Hypothalamus (tissue), 51 donors: ENCODE results near the gene FMR1NB.
A peak's percentile ranks its signal among the peaks of the same experiment; 100 is the strongest.

ENCODE experiments used
- DNase-seq, 51 donors: peaks; one replicate each; lab custom pipeline; 2025; lab: John Stamatoyannopoulos, UW

FMR1NB gene, protein sequence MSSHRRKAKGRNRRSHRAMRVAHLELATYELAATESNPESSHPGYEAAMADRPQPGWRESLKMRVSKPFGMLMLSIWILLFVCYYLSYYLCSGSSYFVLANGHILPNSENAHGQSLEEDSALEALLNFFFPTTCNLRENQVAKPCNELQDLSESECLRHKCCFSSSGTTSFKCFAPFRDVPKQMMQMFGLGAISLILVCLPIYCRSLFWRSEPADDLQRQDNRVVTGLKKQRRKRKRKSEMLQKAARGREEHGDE

DNA sequence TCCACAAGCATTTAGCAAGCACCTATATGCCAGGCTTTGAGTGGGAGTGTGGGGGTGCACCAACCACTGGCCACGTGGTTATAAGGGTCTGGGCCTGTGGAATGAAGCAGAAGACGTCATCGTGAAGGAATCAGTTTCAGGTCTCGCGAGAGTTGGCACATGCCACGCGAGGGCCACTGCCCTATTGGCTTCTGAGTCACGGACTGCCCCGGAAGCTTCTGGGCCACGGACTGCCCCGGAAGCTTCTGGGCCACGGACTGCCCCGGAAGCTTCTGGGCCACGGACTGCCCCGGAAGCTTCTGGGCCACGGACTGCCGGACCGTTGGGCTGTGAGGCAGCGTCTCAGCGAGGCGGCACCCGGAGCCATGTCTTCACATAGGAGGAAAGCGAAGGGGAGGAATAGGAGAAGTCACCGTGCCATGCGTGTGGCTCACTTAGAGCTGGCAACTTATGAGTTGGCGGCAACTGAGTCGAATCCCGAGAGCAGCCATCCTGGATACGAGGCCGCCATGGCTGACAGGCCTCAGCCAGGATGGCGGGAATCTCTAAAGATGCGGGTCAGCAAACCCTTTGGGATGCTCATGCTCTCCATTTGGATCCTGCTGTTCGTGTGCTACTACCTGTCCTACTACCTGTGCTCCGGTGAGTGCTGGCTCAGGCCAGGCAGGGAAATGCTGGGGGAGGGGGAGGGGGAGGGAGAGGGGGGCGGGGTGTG, at the start of gene FMR1NB:
FMR1NB (plus strand) TSS at position 300 of the 715 bp plus-strand sequence; CDS start at position 366, 66 bp downstream.
- DNase-seq, result no peak

DNA sequence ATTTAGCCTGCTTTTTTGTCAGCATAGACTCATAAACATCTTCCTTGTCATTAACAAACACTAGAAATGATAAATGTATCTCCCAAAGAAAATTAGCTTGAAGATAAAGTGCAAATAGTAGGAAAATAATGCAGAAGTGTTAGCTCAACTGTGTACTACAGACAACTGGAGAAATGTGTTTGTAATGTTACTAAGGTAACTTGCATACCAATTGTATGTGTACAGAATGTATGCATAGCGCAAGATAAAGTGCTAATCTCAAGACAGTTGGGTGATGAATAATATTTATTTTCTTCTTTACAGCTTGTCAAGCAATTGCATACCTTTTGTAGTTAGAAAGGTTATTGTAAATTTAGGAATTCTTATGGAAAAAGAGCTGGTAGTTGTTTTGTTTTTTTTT, 47.3 kb upstream of the FMR1NB start:
- DNase-seq, result no peak

GRCh38 chrX:147935156-147935758, 45.9 kb upstream of the FMR1NB start:
- no peak for DNase-seq

GRCh38 chrX:147945286-147945685, 35.9 kb upstream of the FMR1NB start:
- no peak for DNase-seq

- DNase-seq, result no peak
Observed at GRCh38 chrX:147948531-147948930, 32.6 kb upstream of the FMR1NB start.

DNA sequence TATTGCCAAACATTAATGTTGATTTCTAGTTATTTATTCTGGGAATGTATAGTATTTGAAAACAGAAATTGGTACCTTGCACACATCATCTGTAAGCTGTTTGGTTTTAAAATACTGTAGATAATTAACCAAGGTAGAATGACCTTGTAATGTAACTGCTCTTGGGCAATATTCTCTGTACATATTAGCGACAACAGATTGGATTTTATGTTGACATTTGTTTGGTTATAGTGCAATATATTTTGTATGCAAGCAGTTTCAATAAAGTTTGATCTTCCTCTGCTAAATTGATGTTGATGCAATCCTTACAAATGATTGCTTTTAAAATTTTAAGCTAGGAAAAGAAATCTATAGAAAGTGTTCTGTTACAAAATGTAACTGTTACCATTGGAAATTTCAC, 30.8 kb upstream of the FMR1NB start:
- DNase-seq, result no peak

DNA sequence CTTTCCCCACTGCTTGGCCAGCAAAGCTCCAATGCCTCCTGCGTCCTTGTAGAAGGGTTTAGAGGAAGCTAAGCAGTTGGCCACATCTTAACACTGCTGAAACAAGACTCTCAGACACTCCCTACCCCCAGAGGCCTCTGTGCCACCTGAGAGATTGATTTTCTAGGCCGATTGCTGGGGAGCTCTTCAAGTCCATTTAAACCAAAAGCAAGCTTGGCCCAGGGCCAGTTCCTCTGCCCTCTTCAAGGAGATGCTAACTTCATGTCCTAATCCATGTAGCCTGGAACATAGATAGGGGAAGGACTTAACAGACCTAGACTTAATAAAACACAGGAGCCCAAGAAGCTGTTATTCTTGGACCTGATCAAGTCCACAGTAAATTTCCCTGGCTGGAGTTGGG, 27.2 kb upstream of the FMR1NB start:
- DNase-seq, result peak in 1 of 51 donors; percentile 0

DNA sequence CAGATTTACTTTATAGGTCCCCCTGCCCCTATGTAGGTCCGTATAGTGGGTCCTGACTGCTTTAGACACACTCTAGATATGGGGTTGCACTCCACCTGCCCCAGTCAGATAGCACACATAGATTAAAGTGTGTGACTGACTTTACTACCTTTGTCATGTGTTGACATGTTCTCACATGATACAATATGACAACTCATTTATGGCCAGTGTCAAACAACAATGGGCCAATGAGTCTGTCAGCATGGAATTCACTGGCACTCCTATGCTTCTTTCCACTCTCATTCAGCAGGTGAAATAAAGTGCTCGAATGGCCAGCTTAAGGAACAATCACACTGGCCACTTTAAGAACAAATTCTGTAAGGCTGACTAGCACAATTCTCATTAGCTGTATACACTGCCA, 23.8 kb upstream of the FMR1NB start:
- DNase-seq, result no peak

GRCh38 chrX:147958291-147958690, 22.8 kb upstream of the FMR1NB start:
- no peak for DNase-seq

DNA sequence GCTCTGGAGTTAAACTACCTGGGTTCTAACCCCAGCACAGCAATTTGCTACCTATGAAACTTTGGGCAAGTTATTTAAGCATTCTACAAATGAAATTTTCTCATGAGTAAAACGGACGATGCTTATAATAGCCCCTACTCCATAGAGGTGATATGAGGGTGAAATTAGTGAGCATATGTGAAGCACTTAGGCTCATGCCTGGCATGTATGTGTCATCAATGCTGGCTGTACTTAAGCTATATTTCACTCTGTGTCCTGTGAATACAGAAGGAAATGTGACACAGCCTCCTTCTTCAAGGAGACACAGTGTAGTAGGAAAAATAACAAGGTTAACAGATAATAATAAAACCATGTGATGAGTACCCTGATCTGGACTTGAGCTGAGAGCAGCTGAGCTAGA, 20.4 kb upstream of the FMR1NB start:
- no peak for DNase-seq

DNA sequence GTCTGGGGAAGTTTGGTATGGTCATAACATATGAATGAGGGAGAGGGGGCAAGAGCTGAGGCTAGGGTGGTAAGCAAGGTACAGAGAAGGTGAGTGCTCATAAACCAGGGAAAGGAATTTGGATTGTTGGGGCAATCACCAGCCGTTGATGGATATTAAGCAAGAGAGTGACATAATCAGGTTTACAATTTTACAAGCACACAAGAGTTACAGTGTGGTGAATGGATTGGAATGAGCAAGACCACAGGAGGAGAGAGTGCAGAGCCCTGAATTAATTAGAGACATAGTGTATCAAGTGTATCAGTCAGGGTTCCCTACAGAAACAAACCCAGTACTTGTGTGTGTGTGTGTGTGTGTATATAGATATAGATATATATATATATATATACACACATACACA, 18.7 kb upstream of the FMR1NB start:
- DNase-seq, result no peak

DNA sequence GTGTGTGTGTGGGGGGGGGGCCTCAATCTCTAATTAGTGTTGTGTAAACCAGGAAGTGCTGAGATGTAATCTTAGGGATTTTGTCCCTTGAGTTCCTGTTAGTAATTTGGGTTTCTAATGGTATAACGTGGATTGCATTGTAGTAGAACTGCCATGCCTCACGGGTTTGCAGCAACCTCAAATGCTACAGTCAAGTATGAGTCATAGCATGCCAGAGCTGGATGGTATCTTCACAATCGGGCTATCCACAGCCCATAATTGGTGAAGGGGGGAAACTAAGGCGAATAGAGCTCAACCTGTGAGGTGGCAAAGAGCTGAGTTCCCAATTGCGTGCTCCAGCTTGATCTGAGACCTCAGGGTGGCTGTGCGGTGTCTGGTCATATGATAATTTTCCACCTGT, 2.2 kb upstream of the FMR1NB start:
- no peak for DNase-seq

- DNase-seq, result no peak
Observed at GRCh38 chrX:148020329-148020728, 39.2 kb downstream of the FMR1NB start.

DNA sequence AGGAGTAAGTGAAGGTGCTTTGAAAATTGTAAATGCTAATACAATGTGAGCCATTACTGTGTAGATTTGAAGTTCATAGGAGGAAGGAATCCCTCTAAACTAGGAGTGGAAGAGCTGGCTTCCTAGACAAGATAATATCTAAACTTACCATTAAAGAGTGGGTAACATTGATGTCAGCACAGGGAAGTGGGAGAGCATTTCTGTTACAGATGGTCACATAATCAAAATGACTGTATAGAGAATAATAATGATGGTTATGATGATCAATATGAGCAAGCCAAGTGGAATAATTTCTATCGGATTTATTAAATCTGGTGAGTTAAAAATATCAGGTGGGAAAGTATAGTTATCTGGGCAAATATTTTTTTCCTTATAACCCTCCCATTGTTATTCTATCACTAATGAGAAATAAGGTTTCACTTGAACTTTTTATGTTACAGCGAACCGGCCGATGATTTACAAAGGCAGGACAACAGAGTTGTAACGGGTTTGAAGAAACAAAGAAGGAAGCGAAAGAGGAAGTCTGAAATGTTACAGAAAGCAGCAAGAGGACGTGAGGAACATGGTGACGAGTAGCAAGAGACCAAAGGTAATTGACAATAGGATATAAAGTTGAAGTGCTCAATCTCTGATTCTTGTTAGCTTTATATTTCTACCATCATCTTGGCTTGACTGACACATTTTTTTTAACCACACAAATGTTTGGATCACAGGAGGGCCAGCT, 43.5 kb downstream of the FMR1NB start:
- DNase-seq, result no peak

GRCh38 chrX:148035380-148035779, 54.2 kb downstream of the FMR1NB start:
- no peak for DNase-seq

- DNase-seq, result no peak
Observed at GRCh38 chrX:148037020-148037419, 55.9 kb downstream of the FMR1NB start.

DNA sequence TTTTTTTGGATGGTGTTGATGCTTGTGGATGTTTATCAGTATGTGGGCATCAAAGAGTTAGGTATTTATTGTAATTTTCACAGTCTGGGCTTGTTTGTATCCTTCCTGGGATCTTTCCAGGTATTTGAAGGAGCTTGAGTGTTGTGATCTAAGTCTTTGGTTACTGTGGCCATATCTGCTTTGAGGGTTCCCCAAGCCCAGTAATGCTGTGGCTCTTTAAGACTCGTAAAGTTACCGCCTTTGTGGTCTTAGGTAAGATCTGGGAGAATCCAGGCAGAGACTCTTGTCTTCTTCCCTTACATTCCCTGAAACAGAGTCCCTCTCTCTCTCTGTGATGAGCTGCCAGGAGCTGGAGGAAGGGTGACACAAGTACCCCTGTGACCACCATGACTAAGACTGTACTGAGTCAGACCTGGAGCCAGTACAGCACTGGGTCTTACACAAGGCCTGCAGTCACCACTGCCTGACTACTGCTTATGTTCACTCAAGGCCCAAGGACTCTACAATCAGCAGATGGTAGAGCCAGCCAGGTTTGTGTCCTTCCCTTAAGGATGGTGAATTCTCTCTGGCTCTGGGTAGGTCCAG, 62.2 kb downstream of the FMR1NB start:
- DNase-seq, result no peak

GRCh38 chrX:148047200-148047599, 66.1 kb downstream of the FMR1NB start:
- DNase-seq, result no peak

DNA sequence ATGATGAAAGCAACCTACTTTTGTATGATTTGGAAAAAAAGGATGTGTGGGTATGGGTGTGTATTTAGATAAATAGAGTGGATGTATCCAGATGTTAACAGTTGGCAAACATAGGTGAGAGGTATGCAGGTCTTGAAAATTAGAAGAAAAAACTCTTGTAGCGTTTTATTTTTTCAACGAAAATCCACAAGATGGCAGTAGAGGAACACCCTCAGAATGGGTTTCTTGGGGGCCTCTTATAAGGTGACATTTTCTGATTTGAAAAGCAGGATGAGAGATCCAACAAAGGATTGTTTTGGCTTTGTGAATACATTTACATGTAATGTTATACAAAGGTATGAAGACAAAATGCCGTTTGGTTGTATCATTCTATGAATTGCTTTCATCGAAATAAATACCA, 68.3 kb downstream of the FMR1NB start:
- peak in 1 of 51 donors; percentile 9 for DNase-seq

DNA sequence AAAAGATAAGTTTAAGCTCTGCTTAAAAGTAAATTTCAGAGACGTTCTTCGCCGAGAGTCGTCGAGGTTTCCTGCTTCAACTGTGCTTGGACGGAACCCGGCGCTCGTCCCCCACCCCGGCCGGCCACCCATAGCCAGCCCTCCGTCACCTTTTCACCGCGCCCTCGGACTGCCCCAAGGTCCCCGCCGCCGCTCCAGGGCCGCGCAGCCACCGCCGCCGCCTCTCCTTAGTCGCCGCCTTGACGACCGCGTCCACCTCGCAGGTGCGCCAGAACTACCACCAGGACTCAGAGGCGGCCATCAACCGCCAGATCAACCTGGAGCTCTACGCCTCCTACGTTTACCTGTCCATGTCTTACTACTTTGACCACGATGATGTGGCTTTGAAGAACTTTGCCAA, 70.8 kb downstream of the FMR1NB start:
- DNase-seq, result no peak

DNA sequence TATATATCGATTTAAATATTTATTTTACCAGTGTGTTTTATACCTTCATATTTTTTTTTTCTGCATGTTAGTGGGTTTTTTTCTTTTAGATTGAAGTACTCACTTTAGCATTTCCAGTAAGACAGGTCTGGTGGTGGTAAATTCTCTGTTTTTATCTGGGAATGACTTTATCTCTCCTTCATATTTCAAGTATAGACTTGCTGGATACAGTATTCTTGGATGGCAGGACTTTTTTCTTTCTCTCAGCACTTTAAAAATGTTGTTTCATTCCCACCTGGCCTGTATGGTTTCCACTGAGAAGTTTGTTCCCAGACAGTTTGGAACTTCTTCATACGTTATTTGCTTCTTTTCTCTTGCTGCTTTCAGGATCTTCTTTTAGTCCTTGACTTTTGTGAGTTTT, 86.1 kb downstream of the FMR1NB start:
- DNase-seq, result no peak
